OCI-LY7 (cell line): ENCODE results near the gene MAP7D1.

Source experiments
- EZH2phosphoT487 ChIP-seq: fragments of 200-600 bp; sonication (generic); IDR thresholded peaks from 2 replicates; pipeline ENCODE4 v1.6.1; 2018; ENCODE audit warnings: low read depth, borderline replicate concordance, mild to moderate bottlenecking, mixed run types, antibody characterized with exemption, low read length, moderate library complexity, mixed read lengths
- TF ChIP-seq, protein P1 (sequence below): fragments of 200-600 bp; sonication (generic); conservative IDR thresholded peaks from 2 replicates; pipeline ENCODE4 v1.5.1; 2014; ENCODE audit warnings: mild to moderate bottlenecking, antibody characterized with exemption, low read length, moderate library complexity, mixed read lengths

- TF ChIP-seq, protein P1, sequence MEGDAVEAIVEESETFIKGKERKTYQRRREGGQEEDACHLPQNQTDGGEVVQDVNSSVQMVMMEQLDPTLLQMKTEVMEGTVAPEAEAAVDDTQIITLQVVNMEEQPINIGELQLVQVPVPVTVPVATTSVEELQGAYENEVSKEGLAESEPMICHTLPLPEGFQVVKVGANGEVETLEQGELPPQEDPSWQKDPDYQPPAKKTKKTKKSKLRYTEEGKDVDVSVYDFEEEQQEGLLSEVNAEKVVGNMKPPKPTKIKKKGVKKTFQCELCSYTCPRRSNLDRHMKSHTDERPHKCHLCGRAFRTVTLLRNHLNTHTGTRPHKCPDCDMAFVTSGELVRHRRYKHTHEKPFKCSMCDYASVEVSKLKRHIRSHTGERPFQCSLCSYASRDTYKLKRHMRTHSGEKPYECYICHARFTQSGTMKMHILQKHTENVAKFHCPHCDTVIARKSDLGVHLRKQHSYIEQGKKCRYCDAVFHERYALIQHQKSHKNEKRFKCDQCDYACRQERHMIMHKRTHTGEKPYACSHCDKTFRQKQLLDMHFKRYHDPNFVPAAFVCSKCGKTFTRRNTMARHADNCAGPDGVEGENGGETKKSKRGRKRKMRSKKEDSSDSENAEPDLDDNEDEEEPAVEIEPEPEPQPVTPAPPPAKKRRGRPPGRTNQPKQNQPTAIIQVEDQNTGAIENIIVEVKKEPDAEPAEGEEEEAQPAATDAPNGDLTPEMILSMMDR, result no peak
- no peak for TF ChIP-seq EZH2phosphoT487
Measured at GRCh38 chr1:36128905-36129206, 27.1 kb upstream of the MAP7D1 start.
